AG04450 (cell line): ENCODE results near the gene CARMIL1. TPM values are rescaled to one million over a fixed set of nuclear protein-coding genes. Genes with fewer than 3 reads are reported as not detected.

Source experiments
- CTCF ChIA-PET: fragments of 300-600, 350-600 bp; formaldehyde crosslinking; extraction: SDS; loops from one replicate; lab custom pipeline; 2022; ENCODE audit warnings: antibody characterized with exemption, inconsistent platforms; lab: Charles Lee
- POLR2A ChIA-PET: fragments of 350-600 bp; formaldehyde crosslinking; extraction: SDS; loops from one replicate; lab custom pipeline; 2021; ENCODE audit warnings: antibody characterized with exemption, inconsistent platforms; lab: Yijun Ruan, JAX
- DNase-seq: peaks from one replicate; pipeline ENCODE4 v3.0.0-alpha.2; 2011; ENCODE audit warnings: low read depth, low spot score
- H3K27ac ChIP-seq: one replicate; pipeline ENCODE4 v1.5.1; 2012; ENCODE audit warnings: low read depth, low read length, control low read depth
- H3K27me3 ChIP-seq: one replicate; pipeline ENCODE4 v1.6.0; 2012; ENCODE audit warnings: low read length; ENCODE audit not compliant: control insufficient read depth, insufficient read depth
- H3K4me3 ChIP-seq: 2 replicates; pipeline ENCODE4 v1.5.1; 2011; ENCODE audit warnings: mild to moderate bottlenecking, low read depth, low read length, control low read depth
- H3K9me3 ChIP-seq: 2 replicates; pipeline ENCODE4 v1.5.1; 2012; ENCODE audit warnings: low read length; ENCODE audit not compliant: control insufficient read depth, insufficient read depth
- polyA plus RNA-seq: library from polyadenylated mRNA; depleted of rRNA; stranded (reverse); fragments of >200 nt; gene quantifications from 2 replicates; pipeline ENCODE4 v1.2.3, GENCODE V29; 2011
- TF ChIP-seq, protein P1 (sequence below): IDR thresholded peaks from 2 replicates; pipeline ENCODE4 v1.5.1; 2011; ENCODE audit warnings: low read depth, low read length, control low read depth, inconsistent platforms

Gene CARMIL1
- polyA plus RNA-seq, 1 experiment: 0.55 TPM

DNA sequence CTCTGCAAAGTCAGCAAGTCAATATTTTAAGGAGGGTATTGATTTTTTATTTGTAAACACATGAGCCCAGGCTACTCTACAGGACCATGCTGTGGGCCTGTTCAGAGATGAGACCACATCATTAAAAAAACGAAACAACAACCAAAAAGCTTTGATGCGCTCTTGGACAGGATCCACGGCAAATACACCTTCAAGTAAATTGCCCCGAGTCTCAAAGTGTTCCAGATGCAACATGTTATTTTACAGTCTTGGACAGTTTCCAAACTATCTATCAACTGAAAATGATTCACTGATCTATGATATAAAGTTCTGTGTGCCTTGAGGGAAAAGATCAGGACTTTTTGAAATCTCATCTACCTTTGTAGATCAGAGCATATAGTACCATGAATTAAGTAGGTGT lies 25.8 kb upstream of the CARMIL1 start:
- no peaks in the 10 kb centered on the region for H3K9me3 ChIP-seq
- no peaks in the 10 kb centered on the region for H3K27me3 ChIP-seq
- H3K27ac ChIP-seq: no peak overlapping the region
- ChIA-PET CTCF (interaction anchor here (6.8 kb wide), 1 partner anchor 11 kb away, joined by 71 read pairs; no protein-coding TSS in a partner anchor), POLR2A (no interaction called here)
- TF ChIP-seq, protein P1, sequence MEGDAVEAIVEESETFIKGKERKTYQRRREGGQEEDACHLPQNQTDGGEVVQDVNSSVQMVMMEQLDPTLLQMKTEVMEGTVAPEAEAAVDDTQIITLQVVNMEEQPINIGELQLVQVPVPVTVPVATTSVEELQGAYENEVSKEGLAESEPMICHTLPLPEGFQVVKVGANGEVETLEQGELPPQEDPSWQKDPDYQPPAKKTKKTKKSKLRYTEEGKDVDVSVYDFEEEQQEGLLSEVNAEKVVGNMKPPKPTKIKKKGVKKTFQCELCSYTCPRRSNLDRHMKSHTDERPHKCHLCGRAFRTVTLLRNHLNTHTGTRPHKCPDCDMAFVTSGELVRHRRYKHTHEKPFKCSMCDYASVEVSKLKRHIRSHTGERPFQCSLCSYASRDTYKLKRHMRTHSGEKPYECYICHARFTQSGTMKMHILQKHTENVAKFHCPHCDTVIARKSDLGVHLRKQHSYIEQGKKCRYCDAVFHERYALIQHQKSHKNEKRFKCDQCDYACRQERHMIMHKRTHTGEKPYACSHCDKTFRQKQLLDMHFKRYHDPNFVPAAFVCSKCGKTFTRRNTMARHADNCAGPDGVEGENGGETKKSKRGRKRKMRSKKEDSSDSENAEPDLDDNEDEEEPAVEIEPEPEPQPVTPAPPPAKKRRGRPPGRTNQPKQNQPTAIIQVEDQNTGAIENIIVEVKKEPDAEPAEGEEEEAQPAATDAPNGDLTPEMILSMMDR: no peak
- no peak for DNase-seq
- no peak overlapping the region for H3K4me3 ChIP-seq

DNA sequence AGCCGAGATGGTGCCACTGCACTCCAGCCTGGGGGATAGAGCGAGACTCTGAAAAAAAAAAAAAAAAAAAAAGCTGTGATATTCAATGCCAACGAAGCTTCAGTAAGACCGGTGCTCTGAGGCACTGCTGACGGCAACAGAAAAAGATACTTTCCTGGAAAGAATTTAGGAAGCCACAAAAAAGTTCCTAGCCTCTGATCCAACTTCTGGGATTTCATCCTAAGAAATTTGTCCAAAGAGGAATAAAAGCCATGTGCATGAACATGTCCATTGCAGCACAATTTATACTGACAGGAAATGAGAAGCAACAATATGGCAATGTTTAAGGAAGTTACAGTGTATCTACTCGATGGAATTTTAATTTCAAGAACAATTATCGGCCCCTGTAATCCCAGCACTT lies 24.5 kb upstream of the CARMIL1 start:
- DNase-seq: no peak
- TF ChIP-seq, protein P1: no peak
- ChIA-PET POLR2A (no interaction called here), CTCF (interaction anchor here (0.6 to 6.8 kb wide), 2 partner anchors 10 to 406 kb away, joined by 3 to 71 read pairs; no protein-coding TSS in a partner anchor)
- H3K9me3 ChIP-seq: no peaks in the 10 kb centered on the region
- H3K27me3 ChIP-seq: no peaks in the 10 kb centered on the region
- H3K27ac ChIP-seq: no peak overlapping the region
- H3K4me3 ChIP-seq: no peak overlapping the region

DNA sequence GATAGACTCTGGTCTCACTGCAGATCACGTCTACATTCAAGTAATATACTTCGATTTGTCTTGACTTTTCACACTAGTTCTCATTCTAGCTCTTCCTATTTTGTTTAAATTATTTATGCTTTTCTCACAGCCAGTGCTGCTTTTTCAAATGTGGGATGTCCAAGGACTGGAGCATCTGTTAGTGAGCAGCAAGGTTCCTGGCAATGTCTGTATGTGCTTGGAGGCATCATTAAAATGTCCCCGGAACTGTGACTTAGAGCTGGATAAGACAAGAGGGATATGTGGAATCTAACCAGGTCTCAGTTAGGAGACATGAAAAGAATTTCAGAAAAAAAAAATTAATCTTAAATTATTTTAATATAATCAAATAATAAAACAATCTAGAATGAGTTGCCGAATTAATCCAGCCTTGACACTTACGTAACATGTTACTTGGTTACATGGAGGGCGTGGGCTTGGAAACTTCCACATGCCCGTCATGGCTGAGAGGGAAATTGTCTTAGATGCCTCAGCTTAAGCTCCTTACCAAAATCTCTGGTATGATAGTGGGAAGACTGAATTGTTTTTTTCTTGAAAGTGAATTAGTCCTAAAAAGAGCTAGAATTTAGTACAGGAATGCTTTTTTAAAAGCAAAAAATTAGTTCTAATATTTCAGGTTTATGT lies 21.4 kb upstream of the CARMIL1 start:
- no peak overlapping the region for H3K4me3 ChIP-seq
- no peak for DNase-seq
- H3K27ac ChIP-seq: no peak overlapping the region
- no peaks in the 10 kb centered on the region for H3K27me3 ChIP-seq
- H3K9me3 ChIP-seq: no peaks in the 10 kb centered on the region
- ChIA-PET CTCF (interaction anchor here (0.6 to 2.4 kb wide), 3 partner anchors 8 to 232 kb away, joined by 3 to 35 read pairs (median 3); no protein-coding TSS in a partner anchor), POLR2A (no interaction called here)
- TF ChIP-seq, protein P1: no peak

DNA sequence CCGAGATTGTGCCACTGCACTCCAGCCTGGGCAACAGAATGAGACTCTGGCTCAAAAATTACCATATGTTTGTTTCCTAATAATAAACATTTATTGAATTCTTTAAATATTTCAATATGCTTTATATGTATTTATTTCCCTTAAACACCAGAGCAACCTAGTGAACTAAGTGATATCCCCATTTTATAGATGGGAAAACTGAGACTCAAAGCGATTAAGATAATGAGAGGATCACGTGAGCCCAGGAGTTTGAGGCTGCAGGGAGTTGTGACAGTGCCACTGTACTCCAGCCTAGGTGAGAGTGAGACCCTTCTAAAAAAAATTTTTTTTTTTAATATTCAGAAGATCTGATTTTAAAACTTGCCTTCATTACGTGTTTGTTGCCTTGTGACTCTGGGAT lies 19.4 kb upstream of the CARMIL1 start:
- CTCF ChIA-PET: interaction anchor here (1.6 kb wide), 1 partner anchor 11 kb away, joined by 3 read pairs; no protein-coding TSS in a partner anchor

DNA sequence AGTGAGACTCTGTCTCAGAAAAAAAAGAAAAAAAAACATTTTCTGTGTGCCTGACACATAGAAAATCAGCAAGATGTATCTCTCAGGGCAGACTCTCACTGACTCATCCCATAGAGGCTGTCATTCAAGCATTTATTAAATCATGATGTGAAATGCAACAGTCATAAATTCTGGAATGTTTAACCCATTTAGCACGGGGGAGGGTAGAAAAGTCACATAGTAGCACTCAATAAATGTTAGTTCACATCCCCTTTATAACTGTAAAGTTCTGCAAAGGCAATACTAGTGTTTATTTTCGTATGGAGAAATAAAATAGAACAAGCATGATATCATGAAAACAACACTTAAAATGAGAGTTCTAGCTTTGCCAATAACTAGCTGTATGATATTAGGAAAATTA lies 15.5 kb upstream of the CARMIL1 start:
- TF ChIP-seq, protein P1: no peak
- CTCF ChIA-PET: interaction anchor here (1.0 to 6.1 kb wide), 5 partner anchors 11 to 338 kb away, joined by 3 to 189 read pairs (median 71); partner anchors contain the start of gene CARMIL1

More for the DNA sequence above, 19.4 kb upstream of the CARMIL1 start:
- no peak overlapping the region for H3K4me3 ChIP-seq
- POLR2A ChIA-PET: no interaction called here
- H3K9me3 ChIP-seq: no peaks in the 10 kb centered on the region
- H3K27ac ChIP-seq: no peak overlapping the region
- DNase-seq: no peak
- H3K27me3 ChIP-seq: no peaks in the 10 kb centered on the region
- TF ChIP-seq, protein P1: no peak

More for the DNA sequence above, 15.5 kb upstream of the CARMIL1 start:
- no peaks in the 10 kb centered on the region for H3K9me3 ChIP-seq
- no peaks in the 10 kb centered on the region for H3K27me3 ChIP-seq
- no peak overlapping the region for H3K27ac ChIP-seq
- no peak overlapping the region for H3K4me3 ChIP-seq
- DNase-seq: no peak
- POLR2A ChIA-PET: no interaction called here
